Urinary bladder (tissue), 4 donors: Measurements from ENCODE around the gene SH3TC1. TPM values are rescaled to one million over a fixed set of nuclear protein-coding genes. Genes with fewer than 3 reads are reported as not detected.

Experiments used
- DNase-seq: peaks from one replicate; pipeline ENCODE4 v3.0.0-alpha.2; 2015; ENCODE audit errors: extremely low spot score
- H3K27ac ChIP-seq: one replicate; pipeline ENCODE4 v1.5.1; 2013; ENCODE audit warnings: low read depth, mild to moderate bottlenecking, moderate library complexity
- H3K36me3 ChIP-seq: one replicate; pipeline ENCODE4 v1.6.1; 2013; ENCODE audit warnings: mild to moderate bottlenecking, moderate library complexity; ENCODE audit not compliant: insufficient read depth
- H3K4me1 ChIP-seq: one replicate; pipeline ENCODE4 v1.6.1; 2013; ENCODE audit warnings: mild to moderate bottlenecking, moderate library complexity; ENCODE audit not compliant: insufficient read depth
- H3K4me3 ChIP-seq: one replicate; pipeline ENCODE4 v1.5.1; 2013; ENCODE audit warnings: low read depth, low read length
- WGBS: extraction: QIAGEN DNeasy Blood & Tissue Kit; methylation state at CpG from one replicate; pipeline ENCODE4 v1.1.7; 2013; 5-methylcytosine and 5-hydroxymethylcytosine counted together
- polyA plus RNA-seq: library from polyadenylated mRNA; stranded (reverse); fragments of 200-250 nt; gene quantifications from one replicate; pipeline ENCODE4 v1.2.3, GENCODE V29; 2013
- total RNA-seq: library from RNA; depleted of rRNA; stranded (reverse); fragments of >200 nt; gene quantifications from one replicate; pipeline ENCODE4 v1.2.3, GENCODE V29; 2014
- donor health status: healthy with polysubstance abuse.
- donor health status: healthy.

SH3TC1 gene
- total and polyA plus RNA-seq, 2 donors, result 17.2 to 20.5 TPM

GRCh38 chr4:8214136-8214535 lies 15.0 kb downstream of the SH3TC1 start:
- no peak overlapping the region for H3K4me3 ChIP-seq
- H3K27ac ChIP-seq, result no peak overlapping the region
- DNase-seq, result no peak
- H3K36me3 ChIP-seq, result no peaks in the 10 kb centered on the region
- 86% methylated on average over 13 of the region's 13 CpGs for WGBS
- H3K4me1 ChIP-seq, result no peaks in the 10 kb centered on the region

DNA sequence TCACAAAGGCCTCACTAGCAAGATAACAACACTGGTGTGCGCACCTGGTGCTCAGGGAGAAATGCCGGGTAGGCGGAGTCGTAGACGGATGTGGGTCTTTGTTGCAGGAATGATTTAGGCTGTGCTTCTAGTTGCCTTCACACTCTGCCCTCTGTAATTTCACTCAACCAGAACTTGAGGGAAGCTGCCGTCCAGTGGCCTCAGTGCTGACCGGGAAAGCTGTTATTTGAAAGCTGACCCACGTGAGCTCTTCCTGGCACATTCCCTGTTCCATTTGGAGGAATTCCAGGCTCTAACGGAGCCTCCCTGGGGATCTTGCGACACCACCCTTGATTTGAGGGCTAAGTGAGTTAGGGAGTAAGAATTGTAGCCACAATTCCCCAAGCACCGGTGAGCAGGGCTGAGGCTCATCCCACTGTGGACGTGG lies 15.9 kb downstream of the SH3TC1 start:
- H3K36me3 ChIP-seq, result peaks cover 3% of the 10 kb centered on the region

GRCh38 chr4:8215641-8216442 lies 16.8 kb downstream of the SH3TC1 start:
- 88% methylated on average over 23 of the region's 23 CpGs for WGBS
- Histone ChIP-seq H3K4me3 (no peak overlapping the region), H3K36me3 (peaks cover 3% of the 10 kb centered on the region), H3K27ac (no peak overlapping the region), H3K4me1 (no peaks in the 10 kb centered on the region)
- no peak for DNase-seq

More for the DNA sequence above, 15.9 kb downstream of the SH3TC1 start:
- no peaks in the 10 kb centered on the region for H3K4me1 ChIP-seq
- H3K27ac ChIP-seq, result no peak overlapping the region
- 45% methylated on average over 12 of the region's 12 CpGs for WGBS
- no peak overlapping the region for H3K4me3 ChIP-seq
- no peak for DNase-seq

DNA sequence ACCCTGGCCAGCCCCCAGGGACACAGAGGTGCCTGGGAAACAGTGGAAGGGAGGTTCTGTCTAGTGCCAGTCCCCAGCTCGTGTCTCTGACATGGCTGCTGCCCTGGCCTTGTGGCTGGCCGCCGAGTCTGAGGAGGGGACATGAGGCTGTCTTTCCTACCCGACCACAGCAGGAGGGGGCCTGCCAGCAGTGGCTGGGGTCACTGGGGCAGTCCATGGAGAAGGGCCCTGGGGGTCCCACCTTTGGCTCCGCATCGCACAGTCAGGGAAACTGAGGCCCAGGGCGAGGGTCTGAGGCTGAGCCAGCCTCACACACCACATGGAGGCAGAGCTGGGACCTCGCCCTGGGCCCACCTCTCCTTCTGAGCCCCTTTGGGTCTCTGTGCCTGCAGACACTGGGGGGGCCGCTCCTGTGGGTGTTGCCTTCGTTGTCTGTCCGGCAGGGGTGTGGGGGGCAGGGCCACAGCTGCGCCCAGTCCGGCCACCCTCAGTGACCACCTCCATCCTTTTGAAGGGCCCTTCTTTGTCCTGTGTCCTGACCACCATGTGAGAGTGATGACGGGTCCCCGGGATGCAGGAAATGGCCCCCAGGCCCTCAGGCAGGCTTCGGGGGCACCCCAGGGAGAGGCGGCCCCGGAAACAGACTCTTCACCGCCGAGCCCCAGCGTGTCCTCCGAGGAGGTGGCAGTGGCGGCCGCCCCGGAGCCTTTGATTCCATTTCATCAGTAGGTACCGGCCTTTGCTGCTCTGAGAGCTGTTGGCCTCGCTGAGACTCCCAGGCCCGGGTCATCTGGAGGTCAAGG lies 17.6 kb downstream of the SH3TC1 start:
- Histone ChIP-seq H3K27ac (no peak overlapping the region), H3K4me1 (no peaks in the 10 kb centered on the region), H3K4me3 (no peak overlapping the region), H3K36me3 (peaks cover 3% of the 10 kb centered on the region)
- no peak for DNase-seq
- WGBS, result 88% methylated on average over 28 of the region's 28 CpGs

DNA sequence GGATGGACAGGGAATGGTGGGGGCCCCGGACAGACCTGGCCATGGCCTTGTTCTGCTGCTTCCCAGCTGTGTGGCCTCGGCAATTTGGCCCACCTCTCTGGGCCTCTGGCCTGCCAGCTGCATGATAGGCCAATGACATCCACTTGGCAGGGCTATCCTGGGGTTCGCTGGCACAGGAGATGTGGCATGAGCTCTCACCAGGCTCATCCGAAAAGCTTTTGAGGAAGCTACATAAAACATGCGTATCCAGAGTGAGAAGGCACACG lies 18.1 kb downstream of the SH3TC1 start:
- Histone ChIP-seq H3K36me3 (peaks cover 3% of the 10 kb centered on the region), H3K4me1 (no peaks in the 10 kb centered on the region), H3K27ac (no peak overlapping the region), H3K4me3 (no peak overlapping the region)
- DNase-seq, result no peak
- 88% methylated on average over 6 of the region's 6 CpGs for WGBS

DNA sequence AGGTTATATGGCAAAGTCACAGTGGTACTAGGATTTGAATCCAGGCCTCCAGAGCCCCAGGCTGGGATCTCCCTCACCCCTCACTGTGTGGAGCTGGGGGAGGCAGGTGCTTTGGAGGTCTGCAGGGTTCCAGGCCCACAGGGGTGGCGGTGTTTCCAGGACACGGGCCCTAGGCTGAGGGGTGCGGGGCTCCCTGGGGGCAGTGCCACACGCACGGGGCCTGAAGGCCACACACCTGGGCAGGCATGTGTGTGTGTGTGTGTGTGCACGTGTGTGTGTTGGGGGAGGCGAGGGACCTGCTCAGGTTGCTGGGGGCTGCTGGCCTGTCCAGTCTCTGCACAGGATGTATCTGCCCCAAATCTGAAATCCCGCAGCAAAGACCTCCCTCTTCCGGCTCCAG lies 18.8 kb downstream of the SH3TC1 start:
- DNase-seq, result no peak
- WGBS, result 92% methylated on average over 9 of the region's 9 CpGs
- H3K27ac ChIP-seq, result no peak overlapping the region
- H3K4me1 ChIP-seq, result no peaks in the 10 kb centered on the region
- H3K36me3 ChIP-seq, result peaks cover 3% of the 10 kb centered on the region
- no peak overlapping the region for H3K4me3 ChIP-seq

DNA sequence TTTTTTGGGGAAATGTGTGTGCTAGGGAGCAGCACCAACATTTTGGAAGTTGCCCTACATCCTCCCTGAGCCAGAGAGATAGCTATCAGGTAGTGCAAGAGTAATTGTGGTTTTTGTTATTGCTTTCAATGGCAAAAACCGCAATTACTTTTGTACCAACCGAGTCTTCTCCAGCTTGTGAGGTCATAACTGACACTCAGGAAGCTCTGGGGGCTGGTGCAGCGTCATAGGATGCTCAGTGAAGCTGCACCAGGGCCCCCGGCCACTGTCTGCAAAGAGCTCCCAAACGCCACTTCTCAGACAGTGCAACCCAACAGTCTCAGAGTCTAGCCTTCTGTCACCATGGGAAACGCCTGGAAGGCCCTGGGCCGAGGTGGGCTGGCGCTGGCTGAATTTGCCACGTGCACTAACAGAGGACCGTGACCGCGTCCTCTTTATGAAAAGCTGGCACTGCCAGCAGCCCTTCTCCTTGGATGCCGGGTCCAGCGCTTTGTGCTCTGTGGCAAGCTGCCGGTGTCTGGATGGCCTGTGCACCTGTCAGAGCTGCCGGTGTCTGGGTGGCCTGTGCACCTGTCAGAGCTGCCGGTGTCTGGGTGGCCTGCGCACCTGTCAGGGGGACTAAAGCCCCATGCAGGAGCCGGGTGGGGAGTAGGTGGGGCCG lies 19.4 kb downstream of the SH3TC1 start:
- Histone ChIP-seq H3K4me1 (no peaks in the 10 kb centered on the region), H3K27ac (no peak overlapping the region), H3K36me3 (peaks cover 3% of the 10 kb centered on the region), H3K4me3 (no peak overlapping the region)
- no peak for DNase-seq
- WGBS, result 91% methylated on average over 20 of the region's 20 CpGs

- 74% methylated on average over 21 of the region's 21 CpGs for WGBS
- no peak overlapping the region for H3K27ac ChIP-seq
- no peak overlapping the region for H3K4me3 ChIP-seq
- DNase-seq, result no peak
- H3K4me1 ChIP-seq, result no peaks in the 10 kb centered on the region
- H3K36me3 ChIP-seq, result peaks cover 3% of the 10 kb centered on the region
Measured at GRCh38 chr4:8219236-8219635, 20.1 kb downstream of the SH3TC1 start.

DNA sequence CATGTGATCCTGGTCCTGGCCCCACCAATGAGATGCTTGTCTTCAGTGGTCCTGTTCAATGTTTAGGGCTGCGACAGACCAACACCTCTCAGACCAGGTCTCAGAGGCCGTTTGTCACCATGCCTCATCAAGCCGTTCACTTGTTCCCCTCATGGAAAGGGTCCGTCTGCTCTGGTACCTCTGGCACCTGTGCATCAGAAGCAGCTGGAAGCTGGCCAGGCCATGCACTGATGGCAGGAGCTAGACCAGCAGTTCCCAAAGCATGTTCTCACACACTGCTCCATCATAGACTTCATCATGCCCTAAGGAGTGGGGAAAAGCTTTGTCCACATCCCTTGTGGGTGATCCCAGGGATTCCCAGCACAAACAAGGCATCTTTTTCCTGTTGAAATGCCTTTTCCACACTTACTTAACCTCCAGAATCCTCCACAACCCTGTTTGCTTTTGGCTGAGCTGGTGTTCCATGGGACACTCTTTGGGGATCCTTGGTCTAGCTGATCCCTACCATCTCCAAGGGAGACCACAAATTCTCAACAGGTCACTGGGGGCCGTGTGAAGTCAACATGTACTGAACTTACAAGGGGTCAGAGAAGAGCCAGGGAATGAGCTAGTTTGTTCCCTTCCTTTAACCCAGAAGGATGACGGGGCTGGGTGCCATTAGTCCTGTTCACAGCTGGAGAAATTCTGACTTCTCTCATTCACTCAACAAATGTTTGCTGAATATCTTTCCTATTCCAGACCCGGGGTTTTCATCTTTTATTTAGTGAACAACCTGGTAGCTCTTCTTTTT lies 21.8 kb downstream of the SH3TC1 start:
- no peak for DNase-seq
- Histone ChIP-seq H3K36me3 (peaks cover 3% of the 10 kb centered on the region), H3K4me1 (no peaks in the 10 kb centered on the region), H3K4me3 (no peak overlapping the region), H3K27ac (no peak overlapping the region)
- 93% methylated on average over 7 of the region's 7 CpGs for WGBS

GRCh38 chr4:8221476-8221875 lies 22.4 kb downstream of the SH3TC1 start:
- peaks cover 3% of the 10 kb centered on the region for H3K36me3 ChIP-seq
- no peak overlapping the region for H3K4me3 ChIP-seq
- H3K27ac ChIP-seq, result no peak overlapping the region
- H3K4me1 ChIP-seq, result no peaks in the 10 kb centered on the region
- DNase-seq, result no peak
- WGBS, result 50% methylated on average over 5 of the region's 5 CpGs

- no peak for DNase-seq
- H3K4me3 ChIP-seq, result no peak overlapping the region
- H3K4me1 ChIP-seq, result no peaks in the 10 kb centered on the region
- no peak overlapping the region for H3K27ac ChIP-seq
- peaks cover 3% of the 10 kb centered on the region for H3K36me3 ChIP-seq
Measured at GRCh38 chr4:8221985-8222384, 22.9 kb downstream of the SH3TC1 start.

GRCh38 chr4:8222609-8223388 lies 23.7 kb downstream of the SH3TC1 start:
- WGBS, result 95% methylated on average over 15 of the region's 15 CpGs
- H3K27ac ChIP-seq, result no peak overlapping the region

More at GRCh38 chr4:8222609-8223388, 23.7 kb downstream of the SH3TC1 start:
- Histone ChIP-seq H3K4me3 (no peak overlapping the region), H3K4me1 (no peaks in the 10 kb centered on the region), H3K36me3 (peaks cover 3% of the 10 kb centered on the region)
- no peak for DNase-seq
